NOMO-1 treated with DMSO at 0.1 percent for 48 hours (cell line): ENCODE results near the gene SMIM15.
A peak's percentile ranks its signal among the peaks of the same experiment; 100 is the strongest.
"Not testable (repeated sequence)": the region's sequence is repeated elsewhere in the genome, so short reads cannot be mapped to it uniquely, and the experiment has no call there.

Experiments
- DNase-seq: peaks from one replicate; lab custom pipeline; 2025; ENCODE audit not compliant: unreplicated experiment; lab: John Stamatoyannopoulos, UW

Gene SMIM15, protein sequence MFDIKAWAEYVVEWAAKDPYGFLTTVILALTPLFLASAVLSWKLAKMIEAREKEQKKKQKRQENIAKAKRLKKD

DNA sequence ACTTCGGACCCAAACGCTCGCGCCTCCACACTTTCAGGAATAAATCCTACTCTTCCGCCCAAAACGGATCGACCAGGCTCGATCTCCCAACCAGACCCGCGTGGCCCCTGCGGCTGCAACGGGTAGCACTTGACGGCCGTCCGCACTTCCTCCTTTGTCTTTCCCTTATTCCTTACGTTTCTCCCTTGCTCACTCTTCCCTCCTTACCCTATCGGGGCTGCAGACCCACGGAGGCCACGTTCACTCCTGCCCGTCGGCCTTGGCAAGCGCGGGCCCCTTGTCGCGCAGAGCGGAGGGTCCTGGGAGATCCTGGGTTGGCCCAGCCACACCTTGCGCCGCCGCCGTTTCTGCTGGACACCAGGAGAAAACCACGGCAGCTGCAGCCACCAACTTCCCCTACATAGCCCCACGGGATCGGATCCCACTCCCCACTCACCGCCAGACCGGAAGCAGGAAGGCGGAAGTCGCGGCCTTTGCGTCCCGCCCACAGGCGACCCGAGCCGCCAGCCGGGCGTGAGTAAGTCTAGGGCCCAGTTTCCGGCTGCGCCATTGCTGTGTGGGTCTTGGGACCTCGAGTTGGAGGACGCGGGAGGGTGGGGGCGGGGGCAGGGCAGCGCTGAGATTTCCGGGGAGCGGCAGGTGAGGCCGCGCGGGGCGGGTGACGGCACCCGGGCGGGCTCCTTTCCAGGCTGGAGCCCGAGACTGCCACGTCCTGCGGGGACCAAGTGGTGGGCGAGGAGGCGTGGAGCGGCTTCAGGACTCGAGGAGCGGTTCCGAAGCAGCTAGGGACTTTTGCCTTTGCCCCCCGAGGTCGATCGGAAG lies at the start of gene SMIM15:
TSS of gene SMIM15 (minus strand) at position 459 of the 822 bp plus-strand sequence. CDS start 2,297 bp downstream, outside the sequence.
- DNase-seq, result peak; percentile 84

DNA sequence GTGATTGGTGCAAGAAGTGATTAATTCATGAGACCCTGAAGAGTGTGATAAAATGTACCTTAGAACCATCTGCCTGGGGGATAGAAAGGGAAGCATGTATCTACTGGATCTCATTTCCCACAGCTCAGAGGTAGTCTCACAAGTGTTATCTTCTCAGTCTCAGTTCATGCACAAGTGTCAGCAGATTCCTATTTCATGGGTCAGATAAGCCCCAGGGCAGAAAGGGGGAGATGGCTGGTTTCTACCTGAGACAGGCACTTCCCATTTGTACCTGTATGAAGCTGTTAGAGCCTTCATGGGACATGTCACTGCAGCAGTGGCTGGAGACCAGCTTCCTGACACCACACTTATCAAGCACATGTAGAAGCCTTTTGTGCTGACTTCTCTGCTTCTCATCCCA lies 45.6 kb upstream of the SMIM15 start:
- DNase-seq, result no peak

DNA sequence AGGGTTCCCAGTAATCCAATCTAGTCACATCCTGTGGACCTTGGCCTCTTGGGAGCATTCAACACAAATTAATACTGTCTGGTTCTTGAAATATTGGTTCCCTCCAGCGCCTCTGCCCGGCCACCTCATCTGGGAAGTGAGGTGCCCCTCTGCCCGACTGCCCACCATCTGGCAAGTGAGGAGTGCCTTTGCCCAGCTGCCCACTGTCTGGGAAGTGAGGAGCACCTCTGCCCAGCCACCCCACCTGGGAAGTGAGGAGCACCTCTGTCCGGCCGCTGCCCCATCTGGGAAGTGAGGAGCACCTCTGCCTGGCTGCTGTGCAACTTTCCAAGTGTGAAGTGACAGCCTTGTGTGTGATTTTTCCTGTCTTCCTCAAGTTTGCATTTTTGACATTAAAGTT lies 42.7 kb upstream of the SMIM15 start:
- DNase-seq, result no peak

DNA sequence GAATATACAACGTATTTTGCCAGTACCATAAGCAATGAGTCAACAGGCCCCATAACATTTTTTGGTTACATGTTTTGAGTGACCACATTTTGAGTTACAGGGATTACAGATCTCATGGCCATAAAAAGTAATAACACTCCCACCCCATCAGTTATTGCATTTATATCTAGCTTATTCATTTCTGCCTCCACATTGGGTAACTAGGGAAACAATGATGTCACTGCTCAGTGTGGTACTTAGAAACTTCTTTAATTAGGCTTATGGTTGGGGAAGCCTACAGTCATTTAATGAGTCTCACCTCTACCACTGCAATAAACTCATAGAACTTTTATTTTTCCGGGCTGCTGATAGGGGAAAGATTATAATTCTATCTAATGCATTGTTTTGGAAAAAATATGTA lies 39.9 kb upstream of the SMIM15 start:
- DNase-seq, result no peak

DNA sequence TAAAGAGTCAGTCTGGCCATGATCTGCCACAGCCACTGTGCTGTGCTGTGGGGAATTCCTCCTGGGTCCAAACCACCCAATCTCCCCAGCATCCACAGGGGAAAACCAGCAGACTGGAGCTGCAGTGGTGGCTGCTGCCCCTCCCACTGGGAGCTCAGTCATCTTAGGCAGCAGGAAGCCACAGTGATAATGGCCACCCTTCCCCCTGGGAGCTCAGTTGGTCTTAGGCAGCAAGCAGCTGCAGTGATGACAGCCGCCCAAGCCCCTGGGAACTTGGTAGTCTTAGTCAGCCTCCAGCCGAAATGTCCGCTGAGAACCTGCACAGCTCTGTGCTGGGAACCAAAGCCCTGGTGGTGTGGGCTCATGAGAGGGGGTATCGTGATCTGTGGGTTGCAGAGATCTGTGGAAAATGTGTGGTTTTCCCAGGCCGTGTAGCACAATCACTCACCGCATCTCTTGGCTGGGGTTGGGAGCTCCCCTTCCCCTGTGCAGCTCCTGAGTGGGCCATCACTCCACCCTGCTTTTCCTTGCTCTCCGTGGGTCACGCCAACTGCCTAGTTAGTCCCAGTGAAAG lies 38.4 kb upstream of the SMIM15 start:
- DNase-seq, result no peak

DNA sequence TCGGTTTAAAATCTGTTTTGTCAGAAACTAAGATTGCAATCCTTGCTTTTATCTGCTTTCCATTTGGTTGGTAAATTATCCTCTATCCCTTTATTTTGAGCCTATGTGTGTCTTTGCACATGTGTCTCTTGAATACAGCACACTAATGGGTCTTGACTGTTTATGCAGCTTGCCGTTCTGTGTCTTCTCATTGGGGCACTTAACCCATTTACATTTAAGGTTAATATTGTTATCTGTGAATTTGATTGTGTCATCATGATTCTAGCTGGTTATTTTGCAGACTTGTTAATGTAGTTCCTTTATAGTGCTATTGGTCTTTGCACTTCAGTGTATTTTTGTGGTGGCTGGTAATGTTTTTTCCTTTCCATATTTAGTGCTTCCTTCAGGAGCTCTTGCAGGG lies 36.3 kb upstream of the SMIM15 start:
- no peak for DNase-seq

DNA sequence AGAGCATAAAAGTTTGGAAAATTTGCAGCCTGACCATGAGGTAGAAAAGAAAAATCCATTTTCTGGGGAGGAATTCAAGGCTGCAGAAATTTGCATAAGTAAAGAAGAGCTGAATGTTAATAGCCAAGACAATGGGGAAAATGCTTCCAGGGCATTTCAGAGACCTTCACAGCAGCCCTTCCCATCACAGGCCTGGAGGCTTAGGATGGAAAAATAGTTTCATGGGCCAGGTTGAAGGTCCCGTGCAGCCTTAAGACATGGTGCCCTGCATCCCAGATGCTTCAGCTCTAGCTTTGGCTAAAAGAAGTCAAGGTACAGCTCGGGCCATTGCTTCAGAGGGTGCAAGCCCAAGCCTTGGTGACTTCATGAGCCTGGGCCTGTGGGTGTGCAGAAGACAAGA lies 25.6 kb upstream of the SMIM15 start:
- DNase-seq, result not testable (repeated sequence)

DNA sequence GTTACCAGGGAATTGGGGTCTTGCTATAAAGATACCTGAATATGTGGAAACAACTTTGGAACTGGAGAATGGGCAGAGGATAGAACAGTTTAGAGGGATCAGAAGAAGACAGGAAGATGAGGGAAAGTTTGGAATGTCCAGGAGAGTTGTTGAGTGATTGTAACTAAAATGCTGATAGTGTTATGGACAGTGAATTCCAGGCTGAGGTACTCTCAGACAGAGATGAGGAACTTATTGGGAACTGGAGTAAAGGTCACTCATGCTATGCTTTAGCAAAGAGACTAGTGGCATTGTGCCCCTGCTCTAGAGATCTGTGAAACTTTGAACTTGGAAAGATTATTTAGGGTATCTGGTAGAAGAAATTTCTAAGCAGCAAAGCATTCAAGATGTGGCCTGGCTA lies 25.1 kb upstream of the SMIM15 start:
- DNase-seq, result not testable (repeated sequence)

DNA sequence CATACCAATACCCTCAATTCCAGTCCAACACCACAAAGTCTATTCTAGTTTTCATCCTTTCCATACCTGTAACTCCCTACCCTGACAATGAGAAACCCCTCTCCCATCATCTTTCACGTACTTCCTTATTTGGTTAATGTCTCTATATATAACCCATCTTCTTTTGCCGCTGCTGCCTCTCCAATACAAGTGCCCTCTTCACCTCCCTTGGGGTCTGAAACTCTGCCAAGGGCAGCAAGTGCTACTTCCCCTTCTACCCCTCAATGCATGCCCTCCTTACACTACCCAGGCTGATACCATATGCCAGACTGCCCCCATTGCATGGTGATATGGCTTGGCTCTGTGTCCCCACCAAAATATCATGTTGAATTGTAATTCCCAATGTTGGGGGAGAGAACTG lies 24.4 kb upstream of the SMIM15 start:
- no peak for DNase-seq

DNA sequence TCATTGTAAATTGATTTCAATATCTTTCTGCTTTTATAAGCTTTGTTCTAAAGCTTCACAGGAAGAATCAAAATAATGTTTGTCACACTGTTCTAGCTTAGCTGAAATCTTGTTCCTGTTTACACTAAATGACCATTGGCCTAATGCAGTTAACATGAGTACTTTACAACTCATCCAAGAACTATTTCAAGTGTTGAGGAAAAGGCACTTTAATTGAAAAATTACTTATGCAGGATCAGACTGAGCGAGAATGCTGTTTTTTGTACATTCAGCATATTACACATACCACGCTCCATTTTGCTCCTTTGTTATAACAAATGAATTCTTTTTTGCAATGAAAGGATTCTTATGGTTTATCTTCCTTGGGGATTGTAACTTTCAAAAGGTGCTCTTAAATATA lies 22.4 kb upstream of the SMIM15 start:
- DNase-seq, result no peak

DNA sequence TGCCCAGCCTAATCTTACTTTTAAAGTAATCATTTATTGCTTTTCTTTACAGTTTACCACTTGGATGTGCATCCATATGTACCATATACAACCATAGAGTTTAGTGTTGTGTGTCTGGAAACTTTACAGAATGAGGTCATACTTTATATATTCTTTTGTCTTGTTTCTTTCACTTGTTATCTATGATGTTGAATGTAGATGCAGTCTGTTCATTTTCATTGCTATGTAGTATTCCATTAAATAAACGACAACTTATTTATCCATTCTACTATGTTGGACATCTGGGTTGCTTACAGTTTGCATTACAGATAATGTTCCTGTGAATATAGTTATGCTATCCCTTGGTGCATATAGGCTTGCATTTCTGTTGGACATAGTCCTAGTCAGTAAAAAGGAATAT lies 21.3 kb upstream of the SMIM15 start:
- DNase-seq, result no peak

DNA sequence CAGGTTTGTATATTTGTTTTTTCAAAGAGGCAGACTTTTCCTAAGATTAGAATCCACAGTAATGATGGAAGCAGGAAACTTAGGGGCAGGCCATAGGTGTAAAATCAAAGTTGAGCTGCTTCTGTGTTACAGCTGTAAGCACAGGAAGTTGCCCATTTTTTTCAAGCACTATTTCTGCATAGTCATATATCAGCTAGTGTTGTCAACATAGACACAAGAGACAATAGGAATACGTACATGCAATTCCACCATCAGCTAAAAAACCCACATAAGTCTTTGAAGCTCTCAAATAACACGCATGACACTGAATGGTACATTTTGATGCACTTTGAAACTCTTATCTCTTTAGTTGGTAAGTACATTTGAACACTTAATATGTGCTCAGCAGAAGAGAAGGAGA lies 20.2 kb upstream of the SMIM15 start:
- DNase-seq, result peak; percentile 31

DNA sequence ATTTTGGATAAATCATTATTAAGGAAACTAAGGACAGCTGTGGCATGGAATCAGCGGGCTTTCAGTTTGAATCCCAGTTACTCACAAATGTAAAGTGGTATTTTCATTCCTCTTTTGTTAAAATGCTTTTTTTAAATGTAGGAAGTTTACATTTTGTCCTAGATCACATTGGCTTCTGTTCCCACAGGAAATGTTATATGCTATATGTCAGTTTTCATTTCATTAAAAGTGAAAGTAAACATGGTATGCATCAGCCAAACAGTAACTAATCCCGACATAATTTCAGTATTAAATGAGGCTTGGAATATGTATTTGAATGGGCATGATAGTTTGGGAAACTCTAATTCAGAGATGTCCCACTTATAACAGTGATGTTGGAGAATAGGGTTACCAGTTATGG lies 18.6 kb upstream of the SMIM15 start:
- no peak for DNase-seq

DNA sequence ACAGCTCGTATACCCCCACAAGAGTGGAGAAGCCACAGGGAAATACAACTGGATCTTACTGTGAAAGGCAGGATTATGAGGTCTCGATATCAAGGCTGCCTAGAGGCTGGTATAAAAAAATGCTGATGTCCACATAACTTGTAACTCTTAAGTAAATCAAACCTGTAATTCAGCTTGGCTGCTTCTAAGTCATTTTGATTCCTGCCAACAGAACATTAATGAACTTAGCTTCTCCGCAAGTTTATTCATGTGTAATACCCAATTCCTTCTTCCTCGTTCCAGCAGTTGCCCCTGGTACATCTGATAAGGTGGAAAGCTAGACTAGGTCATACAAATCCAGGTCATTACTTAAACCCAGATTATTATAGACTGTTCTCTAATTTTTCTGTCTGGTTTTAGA lies 16.4 kb upstream of the SMIM15 start:
- DNase-seq, result no peak

DNA sequence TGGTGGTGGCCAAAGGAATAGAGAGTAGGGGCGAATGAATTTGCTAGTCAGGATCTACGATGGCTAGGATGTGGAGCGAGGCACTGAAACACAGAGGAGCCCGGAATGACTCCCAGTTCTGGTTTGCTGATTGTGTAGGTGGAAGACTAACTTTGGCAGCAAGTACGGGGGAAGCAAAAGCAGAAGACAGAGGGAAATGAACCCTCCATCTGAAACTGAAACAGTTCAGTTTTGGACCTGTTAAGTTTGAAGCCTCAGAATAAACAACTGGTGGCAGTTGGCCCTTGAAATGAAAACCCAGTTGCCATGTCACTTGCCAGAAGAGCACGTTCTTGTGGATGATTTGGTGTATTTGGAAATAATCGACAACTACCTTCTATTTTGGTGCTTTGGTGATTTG lies 15.4 kb upstream of the SMIM15 start:
- peak; percentile 7 for DNase-seq

DNA sequence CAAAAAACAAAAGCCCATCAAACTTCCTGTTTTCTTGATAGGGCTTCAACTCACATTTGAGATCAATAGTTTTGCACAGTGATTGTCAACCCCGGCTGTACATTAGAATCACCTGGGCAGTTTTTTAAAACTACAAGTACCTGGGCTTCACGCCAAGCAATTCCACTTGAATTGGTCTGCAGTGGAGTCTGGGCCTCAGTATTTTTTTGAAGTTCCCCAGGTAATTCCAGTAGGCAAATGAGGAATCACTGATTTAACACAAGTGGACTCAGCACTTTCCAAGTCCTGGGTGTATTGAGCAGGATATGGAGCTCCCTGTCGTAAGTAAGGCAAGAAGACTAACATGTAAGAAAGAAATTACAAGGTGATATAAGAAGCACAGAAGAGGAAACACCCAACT lies 14.8 kb upstream of the SMIM15 start:
- DNase-seq, result no peak

DNA sequence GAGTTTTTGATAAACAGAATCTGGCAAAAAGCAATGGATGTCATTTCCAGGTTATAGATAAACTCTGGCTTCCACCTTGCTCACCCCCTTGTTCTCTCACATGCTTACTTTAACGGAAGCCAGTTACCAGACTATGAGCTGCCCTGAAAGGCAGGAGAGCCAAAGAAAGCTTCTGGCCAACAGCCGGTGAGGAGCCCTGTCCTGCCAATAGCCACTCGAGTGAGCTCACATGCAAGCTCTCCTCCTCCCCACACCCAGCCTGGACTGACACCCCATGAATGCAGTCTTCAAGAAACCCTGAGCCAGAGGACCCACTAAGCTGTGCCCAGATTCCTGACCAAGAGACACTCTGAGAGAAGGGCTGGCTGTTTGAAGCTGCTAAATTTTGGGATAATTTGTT lies 14.4 kb upstream of the SMIM15 start:
- DNase-seq, result no peak

DNA sequence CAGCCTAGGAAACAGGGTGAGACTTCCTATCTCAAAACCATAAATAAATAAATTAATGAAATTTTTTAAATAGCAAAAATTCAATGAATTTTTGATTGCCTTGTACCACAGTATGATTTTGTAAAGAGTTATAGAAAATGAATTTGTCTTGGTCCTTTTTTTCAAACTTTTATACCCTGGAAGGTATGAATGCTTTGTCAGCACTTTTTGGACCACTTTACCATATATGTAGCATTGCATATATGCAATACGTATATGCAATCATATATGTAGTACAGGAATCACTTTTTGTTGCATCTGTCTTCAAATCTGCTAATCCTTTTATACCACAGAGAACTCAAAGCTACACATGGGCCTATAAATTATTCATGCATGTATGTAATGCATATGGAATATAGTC lies 9.2 kb upstream of the SMIM15 start:
- DNase-seq, result no peak

DNA sequence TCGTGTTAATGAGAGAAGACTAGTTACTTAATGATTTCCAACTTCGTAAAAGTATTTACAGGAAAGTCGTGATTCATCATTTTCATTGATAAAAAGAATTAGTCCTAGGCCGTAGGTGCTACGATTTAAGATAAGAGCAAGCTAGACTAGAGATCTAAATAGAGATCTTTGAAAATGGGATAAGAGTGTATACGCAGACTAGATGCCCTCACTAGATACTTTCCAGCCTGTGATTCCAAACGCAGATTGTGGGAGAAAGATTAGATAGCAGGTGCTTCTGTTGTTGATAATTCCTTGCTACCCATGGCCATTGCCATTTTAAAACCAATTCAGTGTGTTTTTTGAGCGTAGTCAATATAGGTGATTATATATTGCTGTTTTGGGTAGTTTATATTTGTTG lies 6.7 kb upstream of the SMIM15 start:
- DNase-seq, result no peak

DNA sequence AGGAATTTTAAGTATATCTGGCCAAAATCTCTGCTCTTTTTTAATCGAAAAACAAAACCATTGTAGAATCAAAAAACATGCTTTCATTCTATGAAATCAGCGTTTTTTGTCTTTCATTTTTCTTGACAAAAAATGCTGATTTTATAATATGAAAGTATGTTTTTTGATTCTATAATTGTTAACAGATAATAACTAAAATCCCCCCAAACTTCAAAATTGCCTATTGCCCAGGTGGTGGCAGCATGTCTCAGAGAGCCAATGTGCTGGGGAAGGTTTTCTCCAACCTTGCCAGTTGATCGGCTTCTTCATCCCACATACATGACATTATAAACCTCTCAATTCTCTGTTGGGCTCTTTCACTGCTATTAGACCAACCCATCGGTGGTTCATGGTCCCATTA lies 5.1 kb upstream of the SMIM15 start:
- DNase-seq, result peak; percentile 2

DNA sequence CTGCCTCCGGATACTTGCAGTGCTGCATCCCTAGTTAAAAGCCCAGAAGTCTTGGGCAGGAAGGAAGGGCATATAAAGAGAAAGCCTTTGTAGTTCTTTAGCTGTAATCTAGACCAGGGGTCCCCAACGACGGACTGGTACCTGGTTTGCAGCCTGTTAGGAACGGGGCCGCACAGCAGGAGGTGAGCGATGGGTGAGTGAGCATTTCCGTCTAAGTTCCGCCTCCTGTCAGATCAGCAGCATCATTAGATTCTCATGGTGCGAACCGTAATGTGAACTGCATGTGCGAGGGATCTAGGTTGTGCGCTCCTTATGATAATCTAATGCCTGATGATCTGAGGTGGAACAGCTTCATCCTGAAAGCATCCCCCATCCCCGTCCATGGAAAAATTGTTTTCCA lies 1.6 kb upstream of the SMIM15 start:
- no peak for DNase-seq

DNA sequence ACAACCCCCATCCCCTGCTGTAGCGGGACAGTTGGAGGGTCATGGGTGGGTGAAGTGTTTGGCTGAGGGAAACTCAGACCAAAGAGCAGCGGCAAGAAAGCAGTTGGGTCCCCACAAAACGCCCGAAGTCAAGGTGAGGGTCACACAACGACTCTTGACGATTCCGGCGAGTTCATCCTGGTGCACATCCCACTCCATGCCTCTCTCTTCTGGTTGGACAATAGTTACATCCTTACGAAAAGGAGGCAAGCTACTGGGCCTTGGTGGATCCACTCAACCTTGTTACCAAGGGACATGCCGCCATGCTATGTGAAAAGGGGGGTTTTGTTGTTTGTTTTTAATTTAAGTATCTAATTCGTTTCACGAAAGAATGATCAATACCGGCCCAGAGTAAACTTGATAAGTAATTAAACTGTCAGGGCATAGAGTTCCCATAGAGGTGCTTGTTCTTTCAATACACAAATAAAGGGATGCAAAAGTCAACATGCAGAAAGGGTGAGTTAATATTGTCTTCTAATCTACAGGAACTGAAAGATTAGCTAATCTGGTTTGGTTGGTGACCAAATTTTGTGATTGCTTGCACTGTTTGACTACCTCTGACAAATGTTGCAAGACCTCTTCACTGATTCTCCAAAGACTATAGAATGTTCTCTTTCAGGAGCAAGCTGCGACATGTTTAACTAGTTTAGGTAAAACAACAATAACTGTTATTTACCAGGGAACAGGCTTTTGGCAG lies 732 bp upstream of the SMIM15 start:
- DNase-seq, result peak; percentile 69
